Mucosa of rectum (tissue), 2 donors: Measurements from ENCODE around the gene SLC35E2B.
"Not testable (repeated sequence)": the region's sequence is repeated elsewhere in the genome, so short reads cannot be mapped to it uniquely, and the experiment has no call there.

Experiments
- H3K27ac ChIP-seq, 2 donors: one replicate each; pipeline ENCODE4 v1.7.0; 2013; ENCODE audit warnings: inconsistent platforms in 2 of 2, low read depth in 2 of 2, low read length in 2 of 2
- H3K27me3 ChIP-seq, 2 donors: one replicate each; pipeline ENCODE4 v1.7.0; 2013; ENCODE audit warnings: low read length in 2 of 2; ENCODE audit not compliant: control insufficient read depth in 2 of 2, insufficient read depth in 2 of 2
- H3K36me3 ChIP-seq, 2 donors: one replicate each; pipeline ENCODE4 v1.7.0; 2013; ENCODE audit warnings: low read length in 2 of 2; ENCODE audit not compliant: control insufficient read depth in 2 of 2, insufficient read depth in 2 of 2
- H3K4me1 ChIP-seq, 2 donors: one replicate each; pipeline ENCODE4 v1.7.0; 2013; ENCODE audit warnings: low read length in 2 of 2, mild to moderate bottlenecking in 1 of 2; ENCODE audit not compliant: control insufficient read depth in 2 of 2, insufficient read depth in 2 of 2
- H3K4me3 ChIP-seq, 2 donors: one replicate each; pipeline ENCODE4 v1.7.0; 2013; ENCODE audit warnings: low read length in 2 of 2
- H3K9ac ChIP-seq, 2 donors: one replicate each; pipeline ENCODE4 v1.7.0; 2013; ENCODE audit warnings: low read length in 2 of 2, low read depth in 1 of 2, mild to moderate bottlenecking in 1 of 2
- H3K9me3 ChIP-seq, 2 donors: one replicate each; pipeline ENCODE4 v1.7.0; 2013; ENCODE audit warnings: low read length in 2 of 2; ENCODE audit not compliant: control insufficient read depth in 2 of 2
- donor health status: healthy.
- donor health status: Normal muscosa, but diverticular disease.

SLC35E2B gene

DNA sequence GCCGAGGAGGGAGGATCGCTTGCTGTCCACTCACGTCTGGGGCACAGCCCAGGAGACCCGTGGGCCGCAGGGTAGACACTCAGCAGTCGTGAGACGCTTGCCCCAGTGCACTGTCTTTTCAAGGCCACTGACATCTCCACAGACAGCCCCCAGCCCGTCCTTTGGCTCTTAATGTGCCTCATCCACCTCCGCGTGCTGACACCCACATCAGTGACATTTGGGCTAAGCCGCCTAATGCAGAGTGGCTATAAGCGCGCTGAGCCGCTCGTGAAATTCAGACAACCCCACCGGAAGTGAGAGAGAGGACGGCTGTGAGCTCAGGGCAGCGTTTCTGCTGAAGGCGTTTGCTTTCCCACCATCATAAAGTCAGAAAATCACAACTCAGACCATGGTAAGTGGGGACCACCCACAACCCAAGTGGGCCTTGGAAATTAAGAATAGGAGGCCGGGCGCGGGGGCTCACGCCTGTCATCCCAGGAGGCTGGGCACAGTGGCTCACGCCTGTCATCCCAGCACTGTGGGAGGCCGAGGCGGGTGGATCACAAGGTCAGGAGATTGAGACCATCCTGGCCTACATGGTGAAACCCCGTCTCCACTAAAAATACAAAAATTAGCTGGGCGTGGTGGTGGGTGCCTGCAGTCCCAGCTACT lies 8.4 kb downstream of the SLC35E2B start:
- no peaks in the 10 kb centered on the region for H3K9me3 ChIP-seq
- no peak overlapping the region for H3K27ac ChIP-seq
- peaks cover 6% of the 10 kb centered on the region in 2 donors for H3K4me1 ChIP-seq
- H3K36me3 ChIP-seq, result peaks cover 0 to 17% of the 10 kb centered on the region in 2 donors
- no peak overlapping the region for H3K9ac ChIP-seq
- no peaks in the 10 kb centered on the region for H3K27me3 ChIP-seq
- H3K4me3 ChIP-seq, result no peak overlapping the region

DNA sequence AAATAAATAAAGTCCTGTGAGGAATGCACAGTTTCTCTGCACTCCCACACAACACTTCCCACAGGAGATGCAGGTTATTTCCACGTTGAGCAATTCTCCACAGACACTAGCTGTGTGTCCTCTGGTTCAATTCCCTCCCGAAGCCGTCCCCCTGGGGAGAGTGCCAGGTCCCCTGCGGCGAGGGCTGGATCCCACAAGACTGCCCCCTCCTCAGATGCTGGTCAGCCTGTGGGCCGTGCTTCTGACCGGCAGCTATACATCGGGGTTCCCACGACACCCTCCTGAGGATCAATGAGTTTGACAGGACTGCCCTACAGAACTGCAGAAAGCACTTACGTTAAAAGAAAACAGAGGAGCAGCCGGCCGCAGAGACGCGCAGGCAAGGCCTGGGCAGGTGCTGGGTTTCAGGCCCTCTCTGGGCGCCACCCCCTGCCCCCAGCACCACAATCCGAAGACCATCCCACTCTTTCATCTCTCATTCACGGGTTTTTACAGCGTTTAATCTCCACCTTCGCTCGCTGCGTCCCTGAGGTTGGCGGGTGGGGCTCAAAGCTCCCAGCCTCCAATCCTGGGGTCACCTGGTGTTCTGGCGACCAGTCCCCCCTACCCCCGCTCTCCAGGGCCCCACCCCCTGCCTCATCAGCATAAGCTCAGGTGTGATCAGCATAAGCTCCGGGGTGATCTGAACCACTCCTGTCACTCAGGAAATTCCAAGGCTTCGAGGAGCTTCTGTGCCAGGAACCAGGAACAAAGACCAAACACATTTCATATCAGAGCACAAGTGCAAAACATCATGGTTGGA lies 9.3 kb downstream of the SLC35E2B start:
- H3K4me1 ChIP-seq, result peaks cover 14% of the 10 kb centered on the region in 2 donors

DNA sequence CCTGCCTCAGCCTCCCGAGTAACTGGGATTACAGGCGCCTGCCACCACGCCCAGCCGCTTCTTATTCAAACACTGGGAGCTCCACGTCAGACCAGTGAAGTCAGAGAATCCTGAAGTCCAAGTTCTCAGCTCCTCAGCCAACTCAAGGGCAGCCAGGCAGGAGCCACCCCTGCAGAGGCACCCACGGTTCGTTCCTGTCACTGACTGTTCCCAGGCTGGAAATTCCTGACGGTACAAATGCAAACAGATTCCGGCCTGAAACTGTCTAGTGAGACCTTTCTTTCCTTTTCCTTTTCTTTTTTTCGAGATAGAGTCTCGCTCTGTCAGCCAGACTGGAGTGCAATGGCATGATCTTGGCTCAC lies 11.7 kb downstream of the SLC35E2B start:
- Histone ChIP-seq H3K27ac (peak overlapping the region in 1 of 2 donors; percentile 3), H3K9me3 (no peaks in the 10 kb centered on the region), H3K4me3 (no peak overlapping the region), H3K27me3 (no peaks in the 10 kb centered on the region), H3K9ac (no peak overlapping the region), H3K36me3 (peaks cover 0 to 14% of the 10 kb centered on the region in 2 donors), H3K4me1 (peaks cover 22 to 23% of the 10 kb centered on the region in 2 donors)

More for the DNA sequence above, 9.3 kb downstream of the SLC35E2B start:
- Histone ChIP-seq H3K36me3 (peaks cover 0 to 17% of the 10 kb centered on the region in 2 donors), H3K9me3 (no peaks in the 10 kb centered on the region), H3K4me3 (no peak overlapping the region), H3K27me3 (no peaks in the 10 kb centered on the region), H3K9ac (no peak overlapping the region), H3K27ac (no peak overlapping the region)

DNA sequence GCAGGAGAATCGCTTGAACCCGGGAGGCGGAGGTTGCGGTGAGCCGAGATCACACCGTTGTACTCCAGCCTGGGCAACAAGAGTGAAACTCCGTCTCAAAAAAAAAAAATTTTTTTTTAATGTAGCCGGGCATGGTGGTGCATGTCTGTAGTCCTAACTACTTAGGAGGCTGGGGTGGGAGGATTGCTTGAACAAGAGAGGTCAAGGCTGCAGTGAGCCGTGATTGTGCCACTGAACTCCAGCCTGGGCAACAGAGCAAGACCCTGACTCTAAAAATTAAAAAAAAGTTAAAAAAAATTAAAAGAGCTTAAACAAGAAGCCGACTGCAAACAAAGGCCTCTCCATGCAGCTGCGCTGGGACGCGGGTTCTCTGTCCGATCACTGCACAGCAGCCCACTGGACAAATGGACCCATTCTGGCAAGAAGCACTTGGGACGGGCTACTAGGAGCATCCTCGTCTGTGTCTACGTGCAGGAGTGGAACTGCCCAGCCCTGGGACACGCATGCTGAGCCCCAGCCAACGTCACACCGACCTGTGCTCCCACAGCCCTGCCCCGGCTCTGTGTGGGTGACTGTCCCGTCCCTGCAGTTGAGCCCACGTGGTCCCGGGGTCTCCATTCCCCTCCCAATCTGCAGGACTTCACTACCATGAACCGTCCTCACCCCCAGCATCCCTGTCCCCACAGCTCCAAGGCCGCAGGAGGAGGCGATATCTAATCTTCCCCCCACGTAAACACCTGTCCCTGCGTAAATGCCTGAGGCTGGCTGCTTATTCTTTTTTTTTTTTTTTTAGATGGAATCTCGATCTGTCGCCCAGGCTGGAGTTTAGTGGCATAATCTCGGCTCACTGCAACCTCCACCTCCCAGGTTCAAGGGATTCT lies 12.3 kb downstream of the SLC35E2B start:
- H3K9ac ChIP-seq, result no peak overlapping the region
- H3K4me1 ChIP-seq, result peaks cover 22 to 23% of the 10 kb centered on the region in 2 donors
- no peaks in the 10 kb centered on the region for H3K27me3 ChIP-seq
- no peak overlapping the region for H3K4me3 ChIP-seq
- H3K36me3 ChIP-seq, result peaks cover 0 to 14% of the 10 kb centered on the region in 2 donors
- peak overlapping the region in 1 of 2 donors; percentile 3 for H3K27ac ChIP-seq
- no peaks in the 10 kb centered on the region for H3K9me3 ChIP-seq

DNA sequence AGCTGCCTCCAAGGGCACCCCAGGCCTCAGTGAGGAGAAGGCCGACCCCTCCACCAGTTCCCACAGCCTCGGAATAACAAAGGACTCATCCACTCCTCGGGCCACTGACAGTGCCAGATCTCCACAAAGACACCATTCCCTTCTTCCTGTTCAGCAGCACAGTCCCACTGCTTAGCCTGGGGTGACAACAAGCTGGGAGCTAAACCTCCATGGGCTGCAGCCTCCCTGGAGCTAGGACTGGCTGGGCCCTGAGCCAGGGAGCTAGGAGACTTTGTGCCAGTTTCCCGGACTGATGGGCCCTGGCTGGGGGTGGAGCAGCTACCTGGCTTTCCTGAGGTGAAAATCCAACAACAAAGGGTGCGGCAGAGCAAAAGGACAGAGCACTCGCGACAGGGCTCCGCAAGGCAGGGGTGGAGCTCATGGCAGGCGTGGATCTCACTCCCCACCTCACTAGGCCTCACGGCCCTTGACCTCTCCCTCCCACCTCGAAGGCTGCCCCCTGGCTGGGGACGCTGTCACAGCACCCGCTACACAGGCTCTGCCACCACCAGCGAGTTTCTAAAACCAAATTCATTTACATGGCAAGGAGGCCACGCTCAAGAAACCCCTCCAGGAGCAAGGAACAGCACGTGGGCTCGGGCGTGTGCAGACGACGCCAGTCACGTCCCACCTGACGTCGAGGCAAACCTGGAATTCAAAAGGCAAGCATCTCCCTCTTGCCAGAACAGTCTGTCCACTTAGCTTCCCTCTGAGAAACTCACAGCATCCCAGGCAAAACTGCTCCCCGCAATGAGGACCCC lies 13.8 kb downstream of the SLC35E2B start:
- H3K4me3 ChIP-seq, result peak overlapping the region; percentile 55 to 57
- H3K9me3 ChIP-seq, result no peaks in the 10 kb centered on the region
- peaks cover 22 to 23% of the 10 kb centered on the region in 2 donors for H3K4me1 ChIP-seq
- peaks cover 0 to 14% of the 10 kb centered on the region in 2 donors for H3K36me3 ChIP-seq
- no peaks in the 10 kb centered on the region for H3K27me3 ChIP-seq
- H3K27ac ChIP-seq, result peak overlapping the region; percentile 90 to 92
- H3K9ac ChIP-seq, result peak overlapping the region; percentile 48 to 59

GRCh38 chr1:1677718-1678580 lies 14.6 kb downstream of the SLC35E2B start:
- Histone ChIP-seq H3K4me1 (peaks cover 22 to 23% of the 10 kb centered on the region in 2 donors), H3K36me3 (peaks cover 0 to 10% of the 10 kb centered on the region in 2 donors), H3K4me3 (peak overlapping the region; percentile 55 to 57), H3K9me3 (no peaks in the 10 kb centered on the region), H3K9ac (peak overlapping the region; percentile 48 to 59), H3K27me3 (no peaks in the 10 kb centered on the region), H3K27ac (peak overlapping the region; percentile 90 to 92)

DNA sequence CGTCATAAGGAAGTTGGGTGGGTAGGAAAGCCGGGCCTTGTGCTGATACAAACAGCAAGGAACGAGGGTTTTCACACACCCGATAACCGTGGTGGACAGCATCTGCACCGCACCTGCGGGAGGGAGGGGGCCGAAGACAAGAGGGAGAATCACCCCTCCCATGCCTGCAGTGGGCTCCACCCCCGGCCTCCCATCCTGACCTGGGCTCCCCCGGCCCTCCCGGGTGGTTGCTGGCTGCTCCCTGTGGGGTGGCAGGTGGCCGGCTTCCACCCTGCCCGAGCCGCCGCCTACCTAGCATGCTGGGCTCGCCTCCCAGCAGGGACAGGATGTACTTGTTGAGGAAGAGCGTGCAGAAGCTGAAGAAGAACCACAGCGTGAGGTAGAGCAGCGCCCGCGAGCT lies 16.5 kb downstream of the SLC35E2B start:
- Histone ChIP-seq H3K4me1 (peaks cover 22 to 23% of the 10 kb centered on the region in 2 donors), H3K36me3 (peaks cover 10 to 15% of the 10 kb centered on the region in 2 donors)
- not testable (repeated sequence) for H3K9me3 ChIP-seq, H3K4me3 ChIP-seq, H3K27me3 ChIP-seq, H3K9ac ChIP-seq, H3K27ac ChIP-seq

DNA sequence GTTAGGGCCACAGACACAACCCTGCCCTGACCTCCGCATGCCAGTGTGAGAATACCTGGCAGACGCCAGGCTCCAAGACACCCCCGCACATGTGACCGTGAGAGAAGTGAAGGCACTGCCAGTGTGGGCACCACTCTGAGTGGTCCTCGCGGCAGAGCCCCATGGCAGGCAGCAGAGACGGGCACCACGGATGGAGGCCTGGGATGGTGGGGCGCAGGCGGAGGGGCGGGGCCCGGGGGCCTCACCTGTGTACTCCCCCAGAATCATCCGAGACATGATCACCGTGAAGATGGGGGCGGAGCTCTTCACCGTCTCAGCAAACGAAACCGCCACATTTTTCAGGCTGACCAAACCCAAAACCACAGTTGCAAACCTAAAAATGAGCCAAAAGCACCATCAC lies 17.4 kb downstream of the SLC35E2B start:
- not testable (repeated sequence) for H3K4me3 ChIP-seq, H3K9ac ChIP-seq, H3K9me3 ChIP-seq, H3K27ac ChIP-seq, H3K27me3 ChIP-seq
- peaks cover 19 to 21% of the 10 kb centered on the region in 2 donors for H3K4me1 ChIP-seq
- peaks cover 11 to 20% of the 10 kb centered on the region in 2 donors for H3K36me3 ChIP-seq

GRCh38 chr1:1674806-1675205 lies 17.8 kb downstream of the SLC35E2B start:
- H3K4me1 ChIP-seq, result peaks cover 19 to 21% of the 10 kb centered on the region in 2 donors
- H3K9me3 ChIP-seq, H3K27ac ChIP-seq, H3K9ac ChIP-seq, H3K4me3 ChIP-seq, H3K27me3 ChIP-seq: not testable (repeated sequence)
- H3K36me3 ChIP-seq, result peaks cover 11 to 20% of the 10 kb centered on the region in 2 donors
